ENCODE measurements around the gene MKRN1. TPM values are rescaled to one million over a fixed set of nuclear protein-coding genes. Genes with fewer than 3 reads are reported as not detected.

Gene MKRN1
- total RNA-seq, result 100 to 1,000 TPM; 103 to 107 TPM

GRCh38 chr7:140479062-140479738 lies at the start of gene MKRN1:
Gene MKRN1 (minus strand): TSS chr7:140479505. CDS start chr7:140479344, 161 bp downstream.

DNA sequence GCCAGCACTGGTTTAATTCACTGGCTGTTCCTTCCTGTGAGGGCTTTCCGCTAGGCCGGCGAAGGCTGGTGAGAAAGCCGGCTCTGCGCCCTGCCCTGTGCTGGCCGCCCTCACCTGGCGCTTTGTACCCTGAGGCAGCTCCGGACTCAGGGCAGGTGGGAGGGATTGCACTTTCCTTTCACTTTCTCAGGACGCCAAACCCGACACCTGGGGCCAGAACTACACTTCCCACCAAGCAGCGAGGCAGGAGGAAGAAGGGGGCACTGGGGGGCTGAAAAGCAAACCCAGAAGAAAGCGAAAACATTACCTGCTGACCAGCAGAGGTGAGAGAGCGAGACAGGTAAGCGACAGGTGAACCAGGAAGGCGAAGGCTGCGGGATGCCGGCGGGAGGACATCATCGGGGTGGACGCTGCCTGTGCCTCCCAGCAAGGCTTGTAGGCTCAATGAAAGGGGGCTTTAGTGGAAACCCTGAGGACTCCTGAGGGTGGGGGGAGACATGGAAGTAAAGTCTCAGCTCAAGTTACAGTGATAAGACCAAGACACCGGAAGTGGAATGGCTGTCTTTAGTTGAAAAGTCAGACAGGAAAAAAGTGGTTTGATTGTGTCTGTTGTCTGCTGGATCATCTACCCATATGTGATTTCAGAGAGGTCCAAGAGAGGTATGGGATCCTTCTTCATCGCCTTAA lies 75.3 kb downstream of the MKRN1 start, which contains the start of gene RAB19:
Gene RAB19, plus strand, starts transcription at position 181 of the 687 bp plus-strand sequence. CDS start 3,589 bp downstream, outside the sequence.

Other genes starting within 250 kb of the MKRN1 start
- 10 to 100 TPM; 28.4 to 29.4 TPM for gene SLC37A3, start 81.0 kb downstream of the MKRN1 start, total RNA-seq
- gene RAB19, start 75.4 kb downstream of the MKRN1 start, total RNA-seq, result 1 to 10 TPM; 5.0 to 5.4 TPM
- not detected for gene DENND2A, start 161.3 kb upstream of the MKRN1 start, total RNA-seq
- 10 to 100 TPM; 18.5 to 20.0 TPM for gene ADCK2, start 193.4 kb upstream of the MKRN1 start, total RNA-seq
- 100 to 1,000 TPM; 165 to 166 TPM for gene NDUFB2, start 217.2 kb upstream of the MKRN1 start, total RNA-seq

Data from activated naive CD4-positive, alpha-beta T cell treated with anti-CD3 and anti-CD28 coated beads, Interleukin-2, amount 10 ng/mL, durations not matched to agents 5 hours and 36 hours (primary cell).